Gastrocnemius medialis (tissue), 4 donors: Measurements from ENCODE around the gene MAST4.

Experiments
- CTCF ChIP-seq, 5 experiments: fragments of 450-650 bp in 3 of 5; fragments of 200-600 bp in 2 of 5; sonication (generic) in 2 of 5; IDR thresholded peaks in 4 of 5; conservative IDR thresholded peaks in 1 of 5; 1 replicate in 4 of 5; 2 replicates in 1 of 5; pipeline ENCODE4 v1.5.1; 2016 to 2019; ENCODE audit warnings: antibody characterized with exemption in 5 of 5, mild to moderate bottlenecking in 3 of 5, moderate library complexity in 3 of 5
- POLR2A ChIP-seq, 2 donors: fragments of 450-650 bp; IDR thresholded peaks; one replicate each; pipeline ENCODE4 v1.6.1; 2017; ENCODE audit warnings: antibody characterized with exemption in 2 of 2, mild to moderate bottlenecking in 2 of 2, moderate library complexity in 2 of 2

- TF ChIP-seq CTCF (IDR thresholded peaks at IDR 0.05 in 4 of 5, conservative IDR thresholded peaks at IDR 0.05 in 1 of 5) (no peak), POLR2A (IDR thresholded peaks at IDR 0.05) (no peak)
Measured at GRCh38 chr5:67206929-67207328, 610.7 kb downstream of the MAST4 start.
